ENCODE data around the gene TMF1.

The TMF1 gene

DNA sequence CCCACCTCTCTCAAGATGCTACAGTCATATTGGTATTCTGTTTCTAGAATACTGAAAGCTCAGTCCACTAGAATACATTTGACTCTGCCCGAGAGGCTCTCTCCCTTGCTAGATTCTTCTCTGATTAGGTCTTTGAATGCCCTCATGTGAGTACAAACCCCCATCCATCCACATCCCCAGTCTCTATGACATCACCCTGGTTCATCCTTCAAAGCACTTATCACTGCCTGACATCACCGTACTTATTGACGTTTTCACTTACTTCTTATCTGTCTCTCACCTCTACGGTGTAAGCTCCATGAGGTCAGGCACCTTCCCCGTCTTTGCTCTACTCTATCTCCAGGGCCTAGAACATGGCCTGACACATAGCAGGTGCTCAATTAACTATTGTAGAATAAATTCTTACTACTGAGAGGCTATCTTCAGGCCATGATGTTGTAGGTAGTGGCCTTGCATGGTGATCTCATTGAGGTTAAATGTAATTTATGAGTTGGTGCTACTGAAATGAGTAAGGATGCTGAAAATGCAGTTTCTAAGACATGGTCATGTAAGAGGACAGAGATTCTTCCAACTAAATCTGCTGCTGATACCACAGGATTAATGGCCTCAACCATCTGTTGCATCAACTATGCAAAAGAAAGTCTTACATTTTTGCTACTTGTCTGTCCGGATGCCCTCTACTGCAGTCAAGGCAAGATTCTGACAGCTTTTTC, 65.5 kb downstream of the TMF1 start:
- Mint-ChIP-seq H3K9me3 (no peaks in the 10 kb centered on the region), H3K27ac (no peak overlapping the region), H3K4me3 (no peak overlapping the region), H3K4me1 (ENCODE audit: low read depth) (peaks cover 3% of the 10 kb centered on the region), H3K36me3 (ENCODE audit: low read depth) (peaks cover 47% of the 10 kb centered on the region), H3K27me3 (no peaks in the 10 kb centered on the region)

DNA sequence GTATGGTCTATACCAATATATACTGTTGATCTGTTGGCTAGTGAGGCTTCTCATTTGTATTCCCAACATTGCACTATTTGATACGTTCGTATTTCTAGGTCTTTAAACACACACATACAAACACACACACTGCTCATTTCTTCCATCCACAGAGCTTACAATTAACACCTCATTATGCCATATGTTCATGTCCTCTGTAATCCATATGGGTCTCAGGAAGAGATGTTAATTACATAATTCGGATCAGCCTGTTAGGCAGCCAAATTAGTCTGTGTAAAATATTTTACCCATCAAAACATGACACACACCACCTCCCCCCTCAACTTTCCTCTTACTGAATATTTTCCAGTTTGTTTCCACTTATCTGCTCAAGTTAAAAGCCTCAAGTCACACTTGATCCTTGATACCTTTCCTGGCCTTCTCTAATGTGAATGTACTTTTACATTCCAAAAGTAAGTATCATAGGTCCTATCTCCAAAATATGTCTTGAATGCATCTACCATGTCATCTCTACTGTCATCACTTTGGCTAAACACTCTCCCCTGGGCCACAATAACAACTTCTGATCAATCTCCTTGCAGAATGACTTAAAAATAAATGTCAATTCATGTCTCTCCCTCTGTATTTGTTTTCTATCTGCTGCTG, 66.9 kb downstream of the TMF1 start:
- no peak overlapping the region for H3K27ac Mint-ChIP-seq

DNA sequence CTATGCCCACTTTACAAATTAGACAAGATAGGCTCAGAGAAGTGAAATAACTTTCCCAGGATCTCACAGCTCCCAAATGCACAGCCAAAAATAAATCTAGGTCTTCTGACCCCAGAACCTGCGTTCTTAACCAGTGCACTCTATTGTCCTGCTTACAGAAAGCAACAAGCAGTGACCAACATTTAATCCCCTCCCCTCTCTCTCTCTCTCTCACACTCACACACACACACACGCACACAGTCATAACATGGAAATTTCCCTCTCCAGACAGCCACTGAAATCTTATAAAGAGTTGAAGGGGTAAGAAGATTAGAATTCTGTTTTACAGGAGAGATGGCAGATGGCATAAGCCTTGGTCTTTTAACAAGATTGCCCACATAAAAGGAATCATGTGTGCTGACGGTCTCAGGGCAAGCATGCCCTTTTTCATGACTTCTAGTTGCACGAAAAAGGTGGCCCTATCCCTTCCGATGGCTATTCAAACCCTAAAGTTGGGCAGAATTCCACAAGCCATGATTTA, 68.1 kb downstream of the TMF1 start:
- Mint-ChIP-seq H3K4me1 (ENCODE audit: low read depth) (peaks cover 3% of the 10 kb centered on the region), H3K27ac (no peak overlapping the region), H3K27me3 (no peaks in the 10 kb centered on the region), H3K4me3 (no peak overlapping the region), H3K36me3 (ENCODE audit: low read depth) (peaks cover 51% of the 10 kb centered on the region), H3K9me3 (no peaks in the 10 kb centered on the region)

More for the DNA sequence above, 66.9 kb downstream of the TMF1 start:
- Mint-ChIP-seq H3K4me1 (ENCODE audit: low read depth) (peaks cover 3% of the 10 kb centered on the region), H3K4me3 (no peak overlapping the region), H3K27me3 (no peaks in the 10 kb centered on the region), H3K9me3 (no peaks in the 10 kb centered on the region), H3K36me3 (ENCODE audit: low read depth) (peaks cover 52% of the 10 kb centered on the region)

DNA sequence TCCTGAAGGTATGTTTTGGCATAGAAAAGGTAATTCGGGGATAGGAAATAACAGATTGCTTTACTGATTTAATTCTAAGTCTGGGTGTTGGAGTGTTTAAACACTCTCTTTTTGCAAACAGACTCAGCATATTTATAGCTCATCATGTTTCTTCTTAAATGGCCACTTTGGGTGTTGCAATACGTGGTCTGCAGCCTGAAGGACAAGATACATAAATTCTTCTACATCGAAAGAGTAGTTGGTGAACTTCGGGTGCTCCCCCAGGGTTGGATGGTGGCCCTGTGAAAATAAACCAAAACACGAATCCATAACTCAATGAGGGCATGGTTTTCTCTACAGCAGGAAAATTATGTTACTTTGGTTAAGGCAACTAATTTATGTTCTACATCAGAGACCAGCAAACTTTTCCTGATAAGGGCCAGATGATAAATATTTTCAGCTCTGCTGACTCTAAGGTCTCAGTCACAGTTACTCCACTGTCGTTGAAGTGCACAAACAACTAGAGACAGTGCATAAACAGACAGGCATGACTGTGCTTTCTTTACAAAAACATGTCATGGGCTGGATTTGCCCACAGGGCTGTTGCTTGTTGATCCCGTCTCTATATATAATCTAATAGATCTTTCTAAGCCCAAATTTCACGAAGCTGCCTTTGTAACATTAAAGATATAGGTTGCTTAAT, 74.5 kb downstream of the TMF1 start:
- Mint-ChIP-seq H3K27ac (no peak overlapping the region), H3K4me1 (ENCODE audit: low read depth) (no peaks in the 10 kb centered on the region), H3K4me3 (no peak overlapping the region), H3K27me3 (no peaks in the 10 kb centered on the region), H3K36me3 (ENCODE audit: low read depth) (peaks cover 29% of the 10 kb centered on the region), H3K9me3 (no peaks in the 10 kb centered on the region)

DNA sequence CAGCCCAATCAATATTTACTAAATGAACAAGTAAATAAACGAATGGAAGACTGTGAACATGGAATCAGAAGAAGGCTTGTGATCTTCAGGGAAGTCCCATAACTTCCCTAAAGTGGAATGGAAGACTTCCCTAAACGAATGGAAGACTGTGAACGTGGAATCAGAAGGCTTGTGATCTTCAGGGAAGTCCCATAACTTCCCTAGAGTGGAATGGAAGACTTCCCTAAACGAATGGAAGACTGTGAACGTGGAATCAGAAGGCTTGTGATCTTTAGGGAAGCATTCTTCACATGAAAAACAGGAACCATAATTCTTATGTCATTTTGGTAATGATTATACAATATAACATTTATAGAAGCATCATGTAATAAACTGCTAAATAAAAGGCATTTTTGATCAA, 77.4 kb downstream of the TMF1 start:
- no peak overlapping the region for H3K27ac Mint-ChIP-seq

DNA sequence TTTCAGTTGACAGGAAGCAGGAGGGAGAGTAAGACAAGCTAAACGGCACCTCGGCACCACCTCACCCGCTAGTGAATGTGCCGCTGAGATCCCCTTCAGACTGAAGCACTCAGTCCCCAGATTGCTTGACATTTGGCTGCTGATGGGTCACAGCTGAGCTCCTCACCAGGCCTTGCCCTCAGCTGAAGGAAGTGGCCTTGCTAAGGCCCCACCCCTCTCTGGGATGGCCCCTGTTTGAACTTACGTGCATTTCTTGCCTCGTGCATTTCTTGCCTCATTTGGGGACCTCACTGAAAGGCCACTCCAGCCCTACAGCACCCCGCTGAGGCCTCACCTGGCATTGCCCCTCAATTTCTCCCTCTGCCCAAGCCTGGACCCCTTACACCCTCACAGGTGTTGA, 78.5 kb downstream of the TMF1 start:
- H3K9me3 Mint-ChIP-seq: no peaks in the 10 kb centered on the region
- H3K27ac Mint-ChIP-seq: no peak overlapping the region
- no peaks in the 10 kb centered on the region for H3K4me1 Mint-ChIP-seq (ENCODE audit: low read depth)
- peaks cover 10% of the 10 kb centered on the region for H3K36me3 Mint-ChIP-seq (ENCODE audit: low read depth)
- H3K27me3 Mint-ChIP-seq: peaks cover 3% of the 10 kb centered on the region
- H3K4me3 Mint-ChIP-seq: no peak overlapping the region

More for the DNA sequence above, 77.4 kb downstream of the TMF1 start:
- H3K9me3 Mint-ChIP-seq: no peaks in the 10 kb centered on the region
- H3K4me3 Mint-ChIP-seq: no peak overlapping the region
- peaks cover 15% of the 10 kb centered on the region for H3K36me3 Mint-ChIP-seq (ENCODE audit: low read depth)
- H3K27me3 Mint-ChIP-seq: no peaks in the 10 kb centered on the region
- H3K4me1 Mint-ChIP-seq (ENCODE audit: low read depth): no peaks in the 10 kb centered on the region

DNA sequence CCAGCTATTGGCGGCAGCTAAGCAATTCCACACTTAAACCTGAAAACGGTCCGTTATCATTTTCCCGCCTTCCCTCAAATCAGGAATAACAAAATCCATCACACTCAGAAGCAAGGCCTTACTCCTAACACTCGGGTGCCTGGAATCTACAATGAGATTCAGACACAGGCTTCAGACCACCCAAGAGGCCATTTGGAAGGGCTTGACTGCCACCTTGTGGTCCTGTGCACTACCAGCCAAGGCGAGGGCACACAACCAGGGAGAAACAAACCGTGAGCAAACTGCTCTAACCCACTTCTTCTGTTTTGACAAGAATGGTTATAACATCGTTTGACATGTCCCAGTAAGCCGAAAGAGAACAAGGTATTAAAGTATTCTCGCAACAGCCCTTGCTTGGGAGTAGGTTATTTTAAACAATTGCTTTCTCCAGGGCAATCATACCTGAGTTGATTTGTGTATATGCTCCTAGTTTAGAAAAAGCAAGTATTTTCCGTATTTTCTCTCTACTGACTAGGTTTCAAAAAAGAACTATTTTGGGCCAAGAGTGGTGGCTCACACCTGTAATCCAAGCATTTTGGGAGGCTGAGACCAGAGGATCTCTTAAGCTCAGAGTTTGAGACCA, 79.7 kb downstream of the TMF1 start:
- no peak overlapping the region for H3K4me3 Mint-ChIP-seq
- no peaks in the 10 kb centered on the region for H3K9me3 Mint-ChIP-seq
- H3K36me3 Mint-ChIP-seq (ENCODE audit: low read depth): peaks cover 4% of the 10 kb centered on the region
- H3K27me3 Mint-ChIP-seq: peaks cover 3% of the 10 kb centered on the region
- no peaks in the 10 kb centered on the region for H3K4me1 Mint-ChIP-seq (ENCODE audit: low read depth)
- H3K27ac Mint-ChIP-seq: no peak overlapping the region

All from stimulated activated naive CD8-positive, alpha-beta T cell treated with anti-CD3 and anti-CD28 coated beads, Interleukin-15, Interleukin-2, amounts not matched to agents 100 ng/mL and 50 ng/mL, for 24 hours (primary cell).